Neural progenitor cell (in vitro differentiated cells): Measurements from ENCODE around the gene ALDH18A1. TPM values are rescaled to one million over a fixed set of nuclear protein-coding genes. Genes with fewer than 3 reads are reported as not detected.

ENCODE experiments used
- DNase-seq: peaks from one replicate; pipeline ENCODE4 v3.0.0-alpha.2; 2016; ENCODE audit warnings: low spot score
- H2AFZ ChIP-seq: fragments of 200-600 bp; sonication (generic); replicated peaks from 2 replicates; pipeline ENCODE4 v1.6.1; 2016; ENCODE audit warnings: antibody characterized with exemption
- H3F3A ChIP-seq: fragments of 200-600 bp; sonication (generic); 2 replicates; pipeline ENCODE4 v1.6.1; 2016; ENCODE audit warnings: antibody characterized with exemption, low read depth
- H3K27ac ChIP-seq: fragments of 200-600 bp; sonication (generic); 2 replicates; pipeline ENCODE4 v1.5.1; 2016; ENCODE audit warnings: mild to moderate bottlenecking
- H3K27me3 ChIP-seq: fragments of 200-600 bp; sonication (generic); 2 replicates; pipeline ENCODE4 v1.6.1; 2016; ENCODE audit warnings: mild to moderate bottlenecking, moderate library complexity
- H3K36me3 ChIP-seq: fragments of 200-600 bp; sonication (generic); 2 replicates; pipeline ENCODE4 v1.5.1; 2016
- H3K4me1 ChIP-seq: fragments of 200-600 bp; sonication (generic); 2 replicates; pipeline ENCODE4 v1.6.1; 2016; ENCODE audit warnings: mixed run types
- H3K4me2 ChIP-seq: fragments of 200-600 bp; sonication (generic); 2 replicates; pipeline ENCODE4 v1.6.1; 2016
- H3K4me3 ChIP-seq: fragments of 200-600 bp; sonication (generic); 2 replicates; pipeline ENCODE4 v1.5.1; 2016
- H3K79me2 ChIP-seq: fragments of 200-600 bp; sonication (generic); 2 replicates; pipeline ENCODE4 v1.6.1; 2016; ENCODE audit warnings: low read depth
- H3K9ac ChIP-seq: fragments of 200-600 bp; sonication (generic); 2 replicates; pipeline ENCODE4 v1.6.1; 2016
- H3K9me3 ChIP-seq: fragments of 200-600 bp; sonication (generic); 2 replicates; pipeline ENCODE4 v1.5.1; 2016; ENCODE audit warnings: low read depth
- H4K20me1 ChIP-seq: fragments of 200-600 bp; sonication (generic); 2 replicates; pipeline ENCODE4 v1.6.1; 2016; ENCODE audit warnings: low read depth
- H3K27ac Mint-ChIP-seq: 3 replicates; pipeline ENCODE4 v1.8.0; 2021; ENCODE audit warnings: mixed read lengths
- H3K27me3 Mint-ChIP-seq: 2 replicates; pipeline ENCODE4 v1.8.0; 2022; ENCODE audit warnings: low read depth, mild to moderate bottlenecking, inconsistent platforms, moderate library complexity, mixed read lengths; ENCODE audit not compliant: insufficient read depth
- H3K36me3 Mint-ChIP-seq: 3 replicates; pipeline ENCODE4 v1.8.0; 2021; ENCODE audit warnings: mixed read lengths
- H3K4me1 Mint-ChIP-seq: 3 replicates; pipeline ENCODE4 v1.8.0; 2021; ENCODE audit warnings: mixed read lengths
- H3K4me3 Mint-ChIP-seq: 3 replicates; pipeline ENCODE4 v1.8.0; 2021; ENCODE audit warnings: mild to moderate bottlenecking, moderate library complexity, mixed read lengths
- H3K9me3 Mint-ChIP-seq: 3 replicates; pipeline ENCODE4 v1.8.0; 2020; ENCODE audit warnings: mixed read lengths
- EZH2 ChIP-seq: fragments of 200-600 bp; sonication (generic); IDR thresholded peaks from 2 replicates; pipeline ENCODE4 v1.6.1; 2017; ENCODE audit warnings: antibody characterized with exemption, mild to moderate bottlenecking, moderate library complexity
- EZH2phosphoT487 ChIP-seq: fragments of 200-600 bp; sonication (generic); IDR thresholded peaks from 2 replicates; pipeline ENCODE4 v1.6.1; 2017; ENCODE audit warnings: antibody characterized with exemption
- total RNA-seq: library from RNA; depleted of rRNA; stranded (reverse); fragments of >200 nt; gene quantifications from 2 replicates; pipeline ENCODE4 v1.2.3, GENCODE V29; 2015; ENCODE audit warnings: low replicate concordance
- TF ChIP-seq, protein P1 (sequence below): fragments of 200-600 bp; sonication (generic); IDR thresholded peaks from 2 replicates; pipeline ENCODE4 v1.5.1; 2017; ENCODE audit warnings: antibody characterized with exemption, mild to moderate bottlenecking

The ALDH18A1 gene
- total RNA-seq, 1 donor from 2014 or later = 93.7 TPM

DNA sequence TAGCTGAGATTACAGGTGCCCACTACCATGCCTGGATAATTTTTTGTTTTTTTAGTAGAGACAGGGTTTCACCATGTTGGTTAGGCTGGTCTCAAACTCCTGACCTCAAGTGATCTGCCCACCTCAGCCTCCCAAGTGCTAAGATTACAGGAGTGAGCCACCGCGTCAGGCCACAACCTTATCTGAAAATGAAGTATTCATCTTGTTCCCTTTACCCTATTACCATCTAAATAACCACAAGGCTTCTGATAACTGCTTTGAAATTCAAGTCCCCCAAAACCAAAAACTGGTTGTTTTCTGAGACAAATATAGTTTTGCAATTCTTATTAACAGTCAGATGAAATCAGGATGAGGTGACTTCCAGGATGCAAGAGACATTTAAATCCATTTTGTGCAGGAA is 34.8 kb upstream of the ALDH18A1 start:
- Mint-ChIP-seq H3K36me3 (peaks cover 12% of the 10 kb centered on the region), H3K4me3 (no peak overlapping the region), H3K27ac (no peak overlapping the region), H3K27me3 (no peaks in the 10 kb centered on the region), H3K4me1 (peaks cover 12% of the 10 kb centered on the region), H3K9me3 (no peaks in the 10 kb centered on the region)
- Histone ChIP-seq H3K4me2 (no peak overlapping the region), H3K9me3 (no peaks in the 10 kb centered on the region), H3K27me3 (no peaks in the 10 kb centered on the region), H4K20me1 (no peaks in the 10 kb centered on the region), H3K4me1 (peaks cover 13% of the 10 kb centered on the region), H3K9ac (no peak overlapping the region), H3K79me2 (peaks cover 33% of the 10 kb centered on the region), H3K4me3 (no peak overlapping the region), H3F3A (no peaks in the 10 kb centered on the region), H3K36me3 (peaks cover 17% of the 10 kb centered on the region), H2AFZ (no peak overlapping the region), H3K27ac (no peak overlapping the region)
- DNase-seq = no peak
- TF ChIP-seq EZH2 (no peak), EZH2phosphoT487 (no peak)
- TF ChIP-seq, protein P1, sequence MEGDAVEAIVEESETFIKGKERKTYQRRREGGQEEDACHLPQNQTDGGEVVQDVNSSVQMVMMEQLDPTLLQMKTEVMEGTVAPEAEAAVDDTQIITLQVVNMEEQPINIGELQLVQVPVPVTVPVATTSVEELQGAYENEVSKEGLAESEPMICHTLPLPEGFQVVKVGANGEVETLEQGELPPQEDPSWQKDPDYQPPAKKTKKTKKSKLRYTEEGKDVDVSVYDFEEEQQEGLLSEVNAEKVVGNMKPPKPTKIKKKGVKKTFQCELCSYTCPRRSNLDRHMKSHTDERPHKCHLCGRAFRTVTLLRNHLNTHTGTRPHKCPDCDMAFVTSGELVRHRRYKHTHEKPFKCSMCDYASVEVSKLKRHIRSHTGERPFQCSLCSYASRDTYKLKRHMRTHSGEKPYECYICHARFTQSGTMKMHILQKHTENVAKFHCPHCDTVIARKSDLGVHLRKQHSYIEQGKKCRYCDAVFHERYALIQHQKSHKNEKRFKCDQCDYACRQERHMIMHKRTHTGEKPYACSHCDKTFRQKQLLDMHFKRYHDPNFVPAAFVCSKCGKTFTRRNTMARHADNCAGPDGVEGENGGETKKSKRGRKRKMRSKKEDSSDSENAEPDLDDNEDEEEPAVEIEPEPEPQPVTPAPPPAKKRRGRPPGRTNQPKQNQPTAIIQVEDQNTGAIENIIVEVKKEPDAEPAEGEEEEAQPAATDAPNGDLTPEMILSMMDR = no peak

GRCh38 chr10:95688648-95689047 is 32.1 kb upstream of the ALDH18A1 start:
- H3K36me3 Mint-ChIP-seq = peaks cover 19% of the 10 kb centered on the region
- no peak overlapping the region for H3K27ac Mint-ChIP-seq
- H3K4me1 ChIP-seq = peaks cover 13% of the 10 kb centered on the region
- H3K27me3 ChIP-seq = no peaks in the 10 kb centered on the region
- H3K9ac ChIP-seq = no peak overlapping the region
- no peak overlapping the region for H3K4me2 ChIP-seq
- H3K36me3 ChIP-seq = peaks cover 27% of the 10 kb centered on the region
- no peak overlapping the region for H3K4me3 Mint-ChIP-seq
- H3K27me3 Mint-ChIP-seq = no peaks in the 10 kb centered on the region
- H3K79me2 ChIP-seq = peaks cover 32% of the 10 kb centered on the region
- H3K27ac ChIP-seq = no peak overlapping the region
- TF ChIP-seq, protein P1 = no peak
- TF ChIP-seq EZH2phosphoT487 (no peak), EZH2 (no peak)
- H3K9me3 ChIP-seq = no peaks in the 10 kb centered on the region
- no peaks in the 10 kb centered on the region for H4K20me1 ChIP-seq
- no peak overlapping the region for H2AFZ ChIP-seq
- no peak for DNase-seq
- H3K9me3 Mint-ChIP-seq = no peaks in the 10 kb centered on the region
- H3K4me1 Mint-ChIP-seq = peaks cover 12% of the 10 kb centered on the region
- no peaks in the 10 kb centered on the region for H3F3A ChIP-seq
- no peak overlapping the region for H3K4me3 ChIP-seq

DNA sequence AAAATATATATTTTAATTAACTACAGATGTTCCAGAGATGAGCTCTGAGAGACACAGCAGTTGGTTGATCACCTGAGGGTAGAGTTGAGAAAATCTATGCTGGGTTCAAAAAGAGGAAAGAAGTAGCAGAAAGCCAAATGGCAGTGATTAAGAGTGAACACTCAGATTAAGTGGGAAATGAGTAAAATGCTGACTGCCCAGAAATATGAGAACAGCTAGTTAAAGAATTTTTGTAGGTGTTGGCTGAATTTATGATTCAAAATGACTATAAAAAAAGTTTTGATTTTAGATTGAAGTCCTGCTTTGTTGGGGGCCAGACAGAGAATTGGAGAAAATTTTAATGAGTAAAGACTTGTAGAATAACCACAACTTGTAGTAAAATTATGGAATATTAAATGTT is 27.5 kb upstream of the ALDH18A1 start:
- Mint-ChIP-seq H3K27ac (no peak overlapping the region), H3K4me3 (no peak overlapping the region), H3K9me3 (no peaks in the 10 kb centered on the region), H3K27me3 (no peaks in the 10 kb centered on the region), H3K4me1 (no peaks in the 10 kb centered on the region), H3K36me3 (peaks cover 28% of the 10 kb centered on the region)
- Histone ChIP-seq H2AFZ (no peak overlapping the region), H3K27me3 (no peaks in the 10 kb centered on the region), H3K4me2 (no peak overlapping the region), H3K9me3 (no peaks in the 10 kb centered on the region), H3K4me3 (no peak overlapping the region), H3K4me1 (no peaks in the 10 kb centered on the region), H3F3A (no peaks in the 10 kb centered on the region), H4K20me1 (no peaks in the 10 kb centered on the region), H3K9ac (no peak overlapping the region), H3K79me2 (no peaks in the 10 kb centered on the region), H3K36me3 (peaks cover 38% of the 10 kb centered on the region), H3K27ac (no peak overlapping the region)
- TF ChIP-seq EZH2phosphoT487 (no peak), EZH2 (no peak)
- TF ChIP-seq, protein P1 = no peak
- no peak for DNase-seq
